Motor neuron (in vitro differentiated cells): Measurements from ENCODE around the gene GEN1. TPM values are rescaled to one million over a fixed set of nuclear protein-coding genes. Genes with fewer than 3 reads are reported as not detected.

Experiments
- ATAC-seq, 8 experiments: fragments of 200-7000 bp; cut with Tn5 transposase; replicated peaks in 6 of 8; 2 replicates each; pipeline ENCODE4 v1.8.0; 2021; ENCODE audit warnings: mild to moderate bottlenecking in 8 of 8, moderate library complexity in 8 of 8
- H3K27ac ChIP-seq, 2 donors: fragments of 250-450 bp; sonication (Bioruptor Pico); 2 replicates each; pipeline ENCODE4 v1.9.0; 2021; ENCODE audit warnings: antibody characterized with exemption in 2 of 2, mild to moderate bottlenecking in 2 of 2, moderate library complexity in 1 of 2
- H3K4me1 ChIP-seq, 2 donors: fragments of 250-450 bp; sonication (Bioruptor Pico); replicated peaks in 1 of 2; 2 replicates each; pipeline ENCODE4 v1.6.1; 2021; ENCODE audit warnings: antibody characterized with exemption in 2 of 2, mild to moderate bottlenecking in 2 of 2, moderate library complexity in 1 of 2
- H3K4me3 ChIP-seq, 5 donors: fragments of 250-450 bp; sonication (Bioruptor Pico); 2 replicates each; pipeline ENCODE4 v1.9.0; 2021; ENCODE audit warnings: antibody characterized with exemption in 5 of 5, mild to moderate bottlenecking in 5 of 5, moderate library complexity in 4 of 5
- WGBS, 10 experiments: fragments of 450-650 bp; shearing (Covaris generic); methylation state at CpG; one replicate each; pipeline ENCODE4 v1.0.0; 2022; 5-methylcytosine and 5-hydroxymethylcytosine counted together
- in situ Hi-C, 9 experiments: fragments of 400-800 bp; cut with MboI; loops; one replicate each; pipeline ENCODE4 v1.15.0; 2021; ENCODE audit warnings: low sequenced_read_pairs in 9 of 9, low pct_unique_long_range_greater_than_20kb in 2 of 9; ENCODE audit not compliant: unreplicated experiment in 9 of 9
- total RNA-seq, 8 experiments: library from RNA; unstranded; fragments of 300-600 nt; gene quantifications; 2 replicates each; pipeline versions ENCODE4 v1.2.3 to v1.2.4, GENCODE V29; 2022

The GEN1 gene, protein sequence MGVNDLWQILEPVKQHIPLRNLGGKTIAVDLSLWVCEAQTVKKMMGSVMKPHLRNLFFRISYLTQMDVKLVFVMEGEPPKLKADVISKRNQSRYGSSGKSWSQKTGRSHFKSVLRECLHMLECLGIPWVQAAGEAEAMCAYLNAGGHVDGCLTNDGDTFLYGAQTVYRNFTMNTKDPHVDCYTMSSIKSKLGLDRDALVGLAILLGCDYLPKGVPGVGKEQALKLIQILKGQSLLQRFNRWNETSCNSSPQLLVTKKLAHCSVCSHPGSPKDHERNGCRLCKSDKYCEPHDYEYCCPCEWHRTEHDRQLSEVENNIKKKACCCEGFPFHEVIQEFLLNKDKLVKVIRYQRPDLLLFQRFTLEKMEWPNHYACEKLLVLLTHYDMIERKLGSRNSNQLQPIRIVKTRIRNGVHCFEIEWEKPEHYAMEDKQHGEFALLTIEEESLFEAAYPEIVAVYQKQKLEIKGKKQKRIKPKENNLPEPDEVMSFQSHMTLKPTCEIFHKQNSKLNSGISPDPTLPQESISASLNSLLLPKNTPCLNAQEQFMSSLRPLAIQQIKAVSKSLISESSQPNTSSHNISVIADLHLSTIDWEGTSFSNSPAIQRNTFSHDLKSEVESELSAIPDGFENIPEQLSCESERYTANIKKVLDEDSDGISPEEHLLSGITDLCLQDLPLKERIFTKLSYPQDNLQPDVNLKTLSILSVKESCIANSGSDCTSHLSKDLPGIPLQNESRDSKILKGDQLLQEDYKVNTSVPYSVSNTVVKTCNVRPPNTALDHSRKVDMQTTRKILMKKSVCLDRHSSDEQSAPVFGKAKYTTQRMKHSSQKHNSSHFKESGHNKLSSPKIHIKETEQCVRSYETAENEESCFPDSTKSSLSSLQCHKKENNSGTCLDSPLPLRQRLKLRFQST
- 10 to 100 TPM in 3 of 8 experiments, 1 to 10 TPM in 5; 1.0 to 15.8 (median 5.9) TPM for total RNA-seq

GRCh38 chr2:17753803-17754663 lies at the start of gene GEN1, which contains the start of gene SMC6:
GEN1 (plus strand) TSS chr2:17754138; CDS start chr2:17759944, 5,806 bp downstream.
SMC6 (minus strand) TSS chr2:17753810; CDS start chr2:17745946, 7,864 bp downstream.
- ATAC-seq, result peak; percentile 74 to 91 (median 86)
- peaks cover 7 to 16% of the 10 kb centered on the region in 2 donors for H3K4me1 ChIP-seq
- 0 to 1% (median 0%) methylated on average over 1 to 14 of the region's 76 CpGs; no CpG with 5 or more reads in 4 of the 10 experiments for WGBS, 10 experiments
- in situ Hi-C loops, result no loop called here
- peak within 1 kb of the TSS; percentile 52 to 98 (median 75) for H3K4me3 ChIP-seq
- peak within 1 kb of the TSS; percentile 98 to 99 for H3K27ac ChIP-seq

- in situ Hi-C loops, result loop anchor here in 1 of 9 experiments (25.0 kb wide), 1 partner anchor 130 kb away; no protein-coding TSS in a partner anchor
- no peak for ATAC-seq
- WGBS, 10 experiments, result 85 to 100% (median 90%) methylated on average over 1 to 4 of the region's 4 CpGs; no CpG with 5 or more reads in 1 of the 10 experiments
Observed at GRCh38 chr2:17706845-17707244, 47.1 kb upstream of the GEN1 start.

DNA sequence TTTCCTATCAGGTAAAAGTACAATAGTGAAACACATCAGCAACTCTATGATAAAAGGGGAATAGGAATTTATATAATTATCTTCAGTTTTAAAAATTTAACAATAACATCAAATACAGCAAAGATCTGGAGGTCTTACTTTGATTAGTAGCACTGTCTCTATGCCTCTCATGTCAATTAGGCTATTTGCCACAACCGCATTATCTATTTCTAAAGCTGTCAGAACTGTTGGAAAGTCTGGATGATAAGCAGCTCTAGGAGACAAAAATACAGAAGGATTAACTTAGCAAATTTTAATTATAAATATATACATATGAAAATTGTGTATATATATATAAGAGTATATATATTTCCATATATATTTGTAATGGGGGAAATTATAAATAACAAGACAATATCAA lies 45.4 kb upstream of the GEN1 start:
- ATAC-seq, result no peak
- 88 to 100% (median 100%) methylated on average over 1 of the region's 1 CpG; no CpG with 5 or more reads in 1 of the 10 experiments for WGBS, 10 experiments
- Histone ChIP-seq H3K4me3 (no peak overlapping the region), H3K27ac (no peak overlapping the region), H3K4me1 (no peaks in the 10 kb centered on the region)
- in situ Hi-C loops, result loop anchor here in 1 of 9 experiments (25.0 kb wide), 1 partner anchor 129 kb away; no protein-coding TSS in a partner anchor

More at GRCh38 chr2:17706845-17707244, 47.1 kb upstream of the GEN1 start:
- Histone ChIP-seq H3K4me1 (no peaks in the 10 kb centered on the region), H3K4me3 (no peak overlapping the region), H3K27ac (no peak overlapping the region)

GRCh38 chr2:17709897-17710296 lies 44.0 kb upstream of the GEN1 start:
- Histone ChIP-seq H3K4me1 (no peaks in the 10 kb centered on the region), H3K27ac (no peak overlapping the region), H3K4me3 (no peak overlapping the region)
- no peak for ATAC-seq
- in situ Hi-C loops, result loop anchor here in 1 of 9 experiments (25.0 kb wide), 1 partner anchor 127 kb away; no protein-coding TSS in a partner anchor
- WGBS, 10 experiments, result 60 to 100% (median 100%) methylated on average over 1 to 2 of the region's 2 CpGs; no CpG with 5 or more reads in 2 of the 10 experiments

- H3K4me3 ChIP-seq, result no peak overlapping the region
- WGBS, 10 experiments, result 86 to 100% (median 91%) methylated on average over 2 to 9 of the region's 9 CpGs
- H3K4me1 ChIP-seq, result no peaks in the 10 kb centered on the region
- no peak for ATAC-seq
- H3K27ac ChIP-seq, result no peak overlapping the region
- in situ Hi-C loops, result loop anchor here in 1 of 9 experiments (25.0 kb wide), 1 partner anchor 127 kb away; no protein-coding TSS in a partner anchor
Observed at GRCh38 chr2:17710547-17711248, 43.2 kb upstream of the GEN1 start.

DNA sequence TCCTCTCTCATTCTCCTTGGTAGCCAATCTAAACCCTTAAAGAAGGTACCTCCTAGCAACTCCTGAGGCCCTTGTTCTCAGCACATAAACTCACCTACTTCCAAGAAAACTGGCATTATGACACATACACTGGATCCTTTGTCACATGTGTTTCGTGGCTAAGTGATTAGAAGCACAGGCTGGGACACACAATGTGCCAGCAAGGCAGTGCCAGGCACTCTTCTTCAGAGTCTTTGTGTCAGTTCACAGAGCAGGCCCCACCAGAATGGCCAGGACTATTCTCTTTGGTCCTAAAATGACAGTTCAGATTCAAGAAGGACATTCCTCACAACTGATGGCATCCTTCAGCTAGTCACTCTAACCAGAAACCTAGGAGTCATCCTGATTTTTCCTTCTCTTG lies 40.6 kb upstream of the GEN1 start:
- no peak overlapping the region for H3K27ac ChIP-seq
- no peaks in the 10 kb centered on the region for H3K4me1 ChIP-seq
- H3K4me3 ChIP-seq, result no peak overlapping the region
- WGBS, 10 experiments, result 83 to 100% (median 100%) methylated on average over 1 of the region's 1 CpG; no CpG with 5 or more reads in 4 of the 10 experiments
- in situ Hi-C loops, result loop anchor here in 1 of 9 experiments (25.0 kb wide), 1 partner anchor 124 kb away; no protein-coding TSS in a partner anchor
- ATAC-seq, result peak in 1 of 8 experiments; percentile 31

DNA sequence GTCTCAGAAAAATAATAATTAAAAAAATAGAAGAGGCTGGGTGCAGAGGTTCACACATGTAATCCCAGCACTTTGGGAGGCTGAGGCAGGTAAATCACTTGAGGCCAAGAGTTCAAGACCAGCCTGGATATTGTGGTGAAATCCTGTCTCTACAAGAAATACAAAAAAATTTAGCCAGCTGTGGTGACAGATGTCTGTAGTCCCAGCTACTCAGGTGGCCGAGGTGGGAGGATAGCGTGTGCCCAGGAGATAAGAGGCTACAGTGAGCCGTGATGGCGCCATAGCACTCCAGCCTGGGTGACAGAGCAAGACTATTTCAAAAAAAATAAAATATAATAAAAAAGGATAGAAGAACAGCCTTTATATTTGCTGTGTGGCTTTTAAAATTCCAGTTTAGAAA lies 36.3 kb upstream of the GEN1 start:
- H3K4me3 ChIP-seq, result no peak overlapping the region
- in situ Hi-C loops, result loop anchor here in 1 of 9 experiments (25.0 kb wide), 1 partner anchor 120 kb away; no protein-coding TSS in a partner anchor
- H3K27ac ChIP-seq, result no peak overlapping the region
- 94 to 100% (median 100%) methylated on average over 2 to 4 of the region's 4 CpGs; no CpG with 5 or more reads in 2 of the 10 experiments for WGBS, 10 experiments
- no peaks in the 10 kb centered on the region for H3K4me1 ChIP-seq
- ATAC-seq, result no peak

GRCh38 chr2:17718689-17719088 lies 35.2 kb upstream of the GEN1 start:
- WGBS, 10 experiments, result 78 to 100% (median 91%) methylated on average over 2 to 5 of the region's 5 CpGs
- no peak for ATAC-seq
- H3K4me1 ChIP-seq, result no peaks in the 10 kb centered on the region
- H3K4me3 ChIP-seq, result no peak overlapping the region
- H3K27ac ChIP-seq, result no peak overlapping the region
- in situ Hi-C loops, result loop anchor here in 1 of 9 experiments (25.0 kb wide), 1 partner anchor 119 kb away; no protein-coding TSS in a partner anchor

DNA sequence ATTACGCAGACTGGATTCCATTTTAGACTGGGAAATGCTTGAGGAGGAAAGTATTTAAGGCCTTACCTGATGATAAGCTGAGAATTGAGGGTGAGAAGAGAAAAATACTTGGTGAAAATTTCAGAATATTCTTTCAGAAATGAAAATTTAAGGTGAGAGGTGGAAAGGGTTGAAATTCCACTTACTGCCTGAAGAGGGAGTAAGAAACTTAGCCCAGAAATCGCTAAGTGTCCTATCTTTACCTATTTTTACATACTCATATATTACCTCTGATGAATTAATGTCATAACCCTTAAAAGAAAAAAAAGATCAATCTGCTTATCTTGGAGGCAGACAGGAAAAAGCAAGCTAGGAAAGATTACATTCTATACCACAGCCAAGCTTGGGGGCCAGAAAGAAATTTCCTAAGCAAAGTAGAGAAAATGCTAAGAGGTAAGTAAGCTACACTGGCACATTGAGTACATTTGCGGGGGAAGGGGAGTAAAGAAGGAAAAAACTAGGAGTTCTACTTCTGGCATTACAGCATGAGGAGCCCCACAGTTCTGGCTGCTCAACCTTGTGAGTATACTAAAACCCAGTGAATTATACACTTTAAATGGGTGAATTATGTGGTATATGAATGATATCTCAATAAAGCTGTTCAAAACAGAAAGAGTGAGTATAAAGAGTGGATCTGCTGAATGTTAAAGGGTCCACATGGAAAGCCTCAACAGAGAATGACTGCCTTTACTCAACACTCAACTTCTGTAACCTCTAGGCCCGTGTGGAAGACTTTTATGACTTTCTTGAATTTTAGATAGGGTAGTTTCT lies 34.2 kb upstream of the GEN1 start:
- 52 to 93% (median 83%) methylated on average over 2 to 4 of the region's 4 CpGs; no CpG with 5 or more reads in 1 of the 10 experiments for whole genome bisulfite sequencing, 10 experiments
- ATAC-seq, result no peak
- in situ Hi-C loops, result loop anchor here in 1 of 9 experiments (25.0 kb wide), 1 partner anchor 118 kb away; no protein-coding TSS in a partner anchor
- Histone ChIP-seq H3K27ac (no peak overlapping the region), H3K4me1 (no peaks in the 10 kb centered on the region), H3K4me3 (no peak overlapping the region)

DNA sequence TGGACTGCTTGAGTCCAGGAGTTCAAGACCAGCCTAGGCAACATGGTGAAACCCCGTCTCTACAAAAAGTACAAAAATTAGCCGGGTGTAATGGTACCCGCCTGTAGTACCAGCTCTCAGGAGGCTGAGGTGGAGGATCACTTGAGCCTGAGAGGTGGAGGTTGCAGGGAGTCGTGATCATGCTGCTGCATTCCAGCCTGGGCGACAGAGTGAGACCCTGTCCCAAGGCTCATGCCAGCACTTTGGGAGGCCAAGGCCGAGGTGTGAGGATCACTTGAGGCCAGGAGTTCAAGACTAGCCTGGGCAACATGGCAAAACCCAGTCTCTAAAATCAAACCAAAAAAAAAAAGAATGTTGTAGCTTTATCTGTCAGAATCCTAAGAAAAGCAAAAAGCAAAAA lies 25.7 kb upstream of the GEN1 start:
- Histone ChIP-seq H3K27ac (no peak overlapping the region), H3K4me3 (no peak overlapping the region), H3K4me1 (no peaks in the 10 kb centered on the region)
- in situ Hi-C loops, result no loop called here
- no peak for ATAC-seq
- WGBS, 10 experiments, result 67 to 100% (median 93%) methylated on average over 1 to 6 of the region's 6 CpGs; no CpG with 5 or more reads in 4 of the 10 experiments

- in situ Hi-C loops, result no loop called here
- Histone ChIP-seq H3K27ac (no peak overlapping the region), H3K4me1 (no peaks in the 10 kb centered on the region), H3K4me3 (no peak overlapping the region)
- no peak for ATAC-seq
- 82 to 100% (median 96%) methylated on average over 1 to 2 of the region's 2 CpGs; no CpG with 5 or more reads in 2 of the 10 experiments for WGBS, 10 experiments
Observed at GRCh38 chr2:17729880-17730279, 24.1 kb upstream of the GEN1 start.
